ENCODE measurements around the gene TUFT1.

- TF ChIP-seq CTCF (IDR thresholded peaks at IDR 0.05) (no peak), POLR2A (IDR thresholded peaks at IDR 0.05) (no peak)
Observed at GRCh38 chr1:151606384-151606783, 66.3 kb downstream of the TUFT1 start.

Data from vagina (tissue), 2 donors.